Hepatocyte (in vitro differentiated cells): Measurements from ENCODE around the gene DNM3. TPM values are rescaled to one million over a fixed set of nuclear protein-coding genes. Genes with fewer than 3 reads are reported as not detected.

Experiments
- DNase-seq: peaks from one replicate; pipeline ENCODE4 v3.0.0-alpha.2; 2016; ENCODE audit warnings: low spot score
- H2AFZ ChIP-seq: fragments of 200-600 bp; sonication (generic); 2 replicates; pipeline ENCODE4 v1.6.0; 2016; ENCODE audit warnings: antibody characterized with exemption, mild to moderate bottlenecking
- H3K27ac ChIP-seq: fragments of 200-600 bp; sonication (generic); 2 replicates; pipeline ENCODE4 v1.5.1; 2016; ENCODE audit warnings: mild to moderate bottlenecking
- H3K27me3 ChIP-seq: fragments of 200-600 bp; sonication (generic); 2 replicates; pipeline ENCODE4 v1.6.1; 2016
- H3K36me3 ChIP-seq: fragments of 200-600 bp; sonication (generic); replicated peaks from 2 replicates; pipeline ENCODE4 v1.5.1; 2016; ENCODE audit warnings: low read depth; ENCODE audit not compliant: insufficient read depth
- H3K4me1 ChIP-seq: fragments of 200-600 bp; sonication (generic); 2 replicates; pipeline ENCODE4 v1.5.1; 2016; ENCODE audit warnings: mild to moderate bottlenecking, moderate library complexity; ENCODE audit not compliant: insufficient read depth
- H3K4me2 ChIP-seq: fragments of 200-600 bp; sonication (generic); 2 replicates; pipeline ENCODE4 v1.6.0; 2016
- H3K4me3 ChIP-seq: fragments of 200-600 bp; sonication (generic); 2 replicates; pipeline ENCODE4 v1.5.1; 2016; ENCODE audit warnings: mild to moderate bottlenecking
- H3K79me2 ChIP-seq: fragments of 200-600 bp; sonication (generic); 2 replicates; pipeline ENCODE4 v1.6.0; 2017; ENCODE audit warnings: mild to moderate bottlenecking
- H3K9me2 ChIP-seq: fragments of 200-600 bp; sonication (generic); replicated peaks from 2 replicates; pipeline ENCODE4 v1.6.0; 2017; ENCODE audit warnings: mild to moderate bottlenecking; ENCODE audit not compliant: insufficient read depth
- H3K9me3 ChIP-seq: fragments of 200-600 bp; sonication (generic); 2 replicates; pipeline ENCODE4 v1.5.1; 2016; ENCODE audit warnings: low read depth, mild to moderate bottlenecking
- H4K20me1 ChIP-seq: fragments of 200-600 bp; sonication (generic); 2 replicates; pipeline ENCODE4 v1.6.0; 2016; ENCODE audit warnings: mild to moderate bottlenecking; ENCODE audit not compliant: insufficient read depth, poor library complexity, severe bottlenecking
- EZH2 ChIP-seq: fragments of 200-600 bp; sonication (generic); IDR thresholded peaks from 2 replicates; pipeline ENCODE4 v1.6.1; 2016; ENCODE audit warnings: antibody characterized with exemption, mild to moderate bottlenecking, borderline replicate concordance
- EZH2phosphoT487 ChIP-seq: fragments of 200-600 bp; sonication (generic); IDR thresholded peaks from one replicate; pipeline ENCODE4 v1.6.1; 2018; ENCODE audit warnings: antibody characterized with exemption, mild to moderate bottlenecking, low read depth, moderate library complexity; ENCODE audit not compliant: unreplicated experiment, severe bottlenecking
- WGBS: methylation state at CpG from one replicate; pipeline ENCODE4 v1.1.6; 2016; ENCODE audit warnings: low lambda C conversion rate; ENCODE audit errors: missing lambda C conversion rate; 5-methylcytosine and 5-hydroxymethylcytosine counted together
- polyA plus RNA-seq: library from polyadenylated mRNA; unstranded; fragments of >200 nt; fragmentation: Nextera tagmentation; extraction: Ambion mirVana; gene quantifications from 2 replicates; pipeline ENCODE4 v1.2.1, GENCODE V29; 2016
- total RNA-seq: library from RNA; depleted of rRNA; stranded (reverse); fragments of >200 nt; gene quantifications from 2 replicates; pipeline ENCODE4 v1.2.3, GENCODE V29; 2014
- TF ChIP-seq, protein P1 (sequence below): fragments of 200-600 bp; sonication (generic); IDR thresholded peaks from 2 replicates; pipeline ENCODE4 v1.5.1; 2016; ENCODE audit warnings: antibody characterized with exemption, mild to moderate bottlenecking; ENCODE audit not compliant: poor library complexity

Gene DNM3
- total and polyA plus RNA-seq, 2 experiments from 2014 or later = 1.5 TPM; not detected in 1

GRCh38 chr1:171896936-171897703, 55.8 kb downstream of the DNM3 start:
- no peaks in the 10 kb centered on the region for H3K79me2 ChIP-seq
- no peak for DNase-seq
- WGBS = 92% methylated on average over 2 of the region's 2 CpGs
- no peaks in the 10 kb centered on the region for H3K9me2 ChIP-seq
- no peak overlapping the region for H3K27ac ChIP-seq
- H3K4me1 ChIP-seq = no peaks in the 10 kb centered on the region
- H3K4me2 ChIP-seq = no peak overlapping the region
- H3K36me3 ChIP-seq = no peaks in the 10 kb centered on the region
- H2AFZ ChIP-seq = no peak overlapping the region
- no peaks in the 10 kb centered on the region for H4K20me1 ChIP-seq
- TF ChIP-seq, protein P1, sequence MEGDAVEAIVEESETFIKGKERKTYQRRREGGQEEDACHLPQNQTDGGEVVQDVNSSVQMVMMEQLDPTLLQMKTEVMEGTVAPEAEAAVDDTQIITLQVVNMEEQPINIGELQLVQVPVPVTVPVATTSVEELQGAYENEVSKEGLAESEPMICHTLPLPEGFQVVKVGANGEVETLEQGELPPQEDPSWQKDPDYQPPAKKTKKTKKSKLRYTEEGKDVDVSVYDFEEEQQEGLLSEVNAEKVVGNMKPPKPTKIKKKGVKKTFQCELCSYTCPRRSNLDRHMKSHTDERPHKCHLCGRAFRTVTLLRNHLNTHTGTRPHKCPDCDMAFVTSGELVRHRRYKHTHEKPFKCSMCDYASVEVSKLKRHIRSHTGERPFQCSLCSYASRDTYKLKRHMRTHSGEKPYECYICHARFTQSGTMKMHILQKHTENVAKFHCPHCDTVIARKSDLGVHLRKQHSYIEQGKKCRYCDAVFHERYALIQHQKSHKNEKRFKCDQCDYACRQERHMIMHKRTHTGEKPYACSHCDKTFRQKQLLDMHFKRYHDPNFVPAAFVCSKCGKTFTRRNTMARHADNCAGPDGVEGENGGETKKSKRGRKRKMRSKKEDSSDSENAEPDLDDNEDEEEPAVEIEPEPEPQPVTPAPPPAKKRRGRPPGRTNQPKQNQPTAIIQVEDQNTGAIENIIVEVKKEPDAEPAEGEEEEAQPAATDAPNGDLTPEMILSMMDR = no peak
- TF ChIP-seq EZH2phosphoT487 = no peak
- no peak for TF ChIP-seq EZH2
- H3K9me3 ChIP-seq = no peaks in the 10 kb centered on the region
- no peak overlapping the region for H3K4me3 ChIP-seq
- H3K27me3 ChIP-seq = no peaks in the 10 kb centered on the region

- Histone ChIP-seq H3K79me2 (no peaks in the 10 kb centered on the region), H2AFZ (peak overlapping the region; percentile 12), H3K4me2 (peak overlapping the region; percentile 29), H3K4me1 (no peaks in the 10 kb centered on the region), H4K20me1 (no peaks in the 10 kb centered on the region), H3K36me3 (no peaks in the 10 kb centered on the region), H3K9me2 (no peaks in the 10 kb centered on the region), H3K9me3 (no peaks in the 10 kb centered on the region), H3K27me3 (no peaks in the 10 kb centered on the region), H3K27ac (no peak overlapping the region), H3K4me3 (no peak overlapping the region)
- DNase-seq = no peak
- 44% methylated on average over 9 of the region's 9 CpGs for WGBS
- TF ChIP-seq EZH2phosphoT487 = no peak
- TF ChIP-seq EZH2 = no peak
- TF ChIP-seq, protein P1 = no peak
Observed at GRCh38 chr1:171898941-171899340, 57.6 kb downstream of the DNM3 start.

- Histone ChIP-seq H3K4me1 (no peaks in the 10 kb centered on the region), H3K4me2 (no peak overlapping the region), H3K4me3 (no peak overlapping the region), H3K79me2 (no peaks in the 10 kb centered on the region), H3K27me3 (no peaks in the 10 kb centered on the region), H3K9me2 (no peaks in the 10 kb centered on the region), H2AFZ (no peak overlapping the region), H3K27ac (no peak overlapping the region), H3K9me3 (no peaks in the 10 kb centered on the region), H4K20me1 (no peaks in the 10 kb centered on the region), H3K36me3 (no peaks in the 10 kb centered on the region)
- TF ChIP-seq, protein P1 = no peak
- TF ChIP-seq EZH2 = no peak
- TF ChIP-seq EZH2phosphoT487 = no peak
- 88% methylated on average over 5 of the region's 5 CpGs for WGBS
- no peak for DNase-seq
Observed at GRCh38 chr1:171899838-171900237, 58.5 kb downstream of the DNM3 start.
